ENCODE results near the gene RANBP1.
"Not testable (repeated sequence)": the region's sequence is repeated elsewhere in the genome, so short reads cannot be mapped to it uniquely, and the experiment has no call there.

Gene RANBP1

DNA sequence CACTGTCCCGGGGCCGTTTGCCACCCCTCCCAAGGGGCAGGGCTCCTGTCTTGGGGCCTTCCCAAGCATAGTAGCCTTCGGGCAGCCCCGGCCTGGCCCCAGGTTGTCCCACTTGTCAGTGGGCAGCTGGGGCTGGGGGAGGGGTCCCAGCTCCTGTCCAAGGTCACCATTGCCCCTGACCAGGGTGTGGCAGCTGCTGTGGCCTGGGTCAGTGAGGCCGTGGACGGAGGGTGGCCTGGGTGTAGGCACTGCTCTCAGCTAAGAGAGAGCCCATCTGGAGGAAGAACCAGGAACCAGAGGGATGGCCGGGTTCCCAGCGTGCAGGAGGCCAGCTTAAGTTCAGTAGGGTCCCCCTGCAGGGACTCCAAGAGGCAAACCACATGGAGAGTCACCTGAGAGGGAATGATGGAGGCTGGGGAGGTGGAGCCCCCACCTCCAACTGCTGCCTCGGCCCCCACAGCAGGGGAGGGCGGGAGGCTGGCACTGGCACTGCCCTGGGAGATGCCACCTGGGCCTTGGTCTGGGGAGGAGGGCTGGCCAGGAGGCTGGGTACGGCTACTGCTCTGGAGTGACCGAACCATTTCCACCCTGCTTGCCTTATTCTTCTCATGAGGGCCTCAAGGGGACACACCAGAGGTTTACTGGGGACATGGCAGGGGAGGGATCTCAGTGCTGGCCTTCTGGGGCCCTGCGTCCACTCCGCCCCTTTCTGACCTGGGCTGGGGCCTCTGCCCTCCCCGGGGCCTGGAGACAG, 41.7 kb downstream of the RANBP1 start:
- no peak for DNase-seq (ENCODE audit: extremely low spot score)
- POLR2A ChIA-PET, result interaction anchor here (0.7 to 1.1 kb wide), 2 partner anchors 81 to 162 kb away, joined by 3 to 7 read pairs; partner anchors contain the start of gene DGCR6L
- TF ChIP-seq NFRKB (IDR thresholded peaks at IDR 0.05), result no peak
- CTCF ChIA-PET, result interaction anchor here (0.5 to 2.0 kb wide), 8 partner anchors 34 to 827 kb away, joined by 3 to 27 read pairs (median 4); no protein-coding TSS in a partner anchor

DNA sequence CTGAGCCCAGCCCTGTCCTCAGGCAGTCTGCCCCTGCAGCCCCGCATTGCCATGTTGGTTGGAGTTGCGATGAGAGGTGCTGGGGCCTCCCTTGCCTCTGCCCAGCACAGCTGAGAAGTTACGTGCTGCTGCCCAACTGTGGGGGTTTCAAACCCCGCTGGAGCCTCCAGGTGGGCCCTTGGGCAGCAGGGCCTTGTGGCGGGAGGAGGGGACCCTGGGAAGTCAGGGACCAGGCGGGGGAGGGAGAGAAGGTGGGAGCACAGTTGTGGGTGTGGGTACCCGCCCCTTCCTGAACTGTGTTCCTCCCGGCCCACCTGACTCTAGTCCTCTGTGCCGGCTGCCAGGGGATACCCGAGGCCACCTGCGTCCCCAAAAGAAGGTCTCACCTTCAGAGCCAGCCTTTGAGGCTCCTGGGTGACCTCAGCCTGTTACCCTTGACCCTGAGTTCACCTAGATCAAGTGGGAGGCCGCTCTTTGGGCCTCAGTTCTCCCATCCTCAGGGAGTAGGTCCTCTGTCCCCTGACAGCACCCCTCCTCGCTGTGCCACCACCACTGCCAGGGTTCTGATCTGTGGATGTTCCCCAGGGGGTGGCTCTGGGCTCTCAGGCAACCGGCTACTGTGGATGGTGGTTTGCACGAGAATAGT, 42.6 kb downstream of the RANBP1 start:
- ChIA-PET CTCF (interaction anchor here (2.0 kb wide), 1 partner anchor 79 kb away, joined by 27 read pairs; no protein-coding TSS in a partner anchor), POLR2A (no interaction called here)
- no peak for DNase-seq (ENCODE audit: extremely low spot score)
- no peak for TF ChIP-seq LEF1 (IDR thresholded peaks at IDR 0.05; ENCODE audit: borderline replicate concordance)
- TF ChIP-seq TARDBP (IDR thresholded peaks at IDR 0.05), result no peak
- no peak for TF ChIP-seq CTBP1 (IDR thresholded peaks at IDR 0.05; ENCODE audit: borderline replicate concordance)
- TF ChIP-seq ARNT (IDR thresholded peaks at IDR 0.05), result no peak
- no peak for TF ChIP-seq HDGF (IDR thresholded peaks at IDR 0.05; ENCODE audit: borderline replicate concordance)
- no peak for TF ChIP-seq BHLHE40 (IDR thresholded peaks at IDR 0.05; ENCODE audit: borderline replicate concordance)
- TF ChIP-seq ELF4 (IDR thresholded peaks at IDR 0.05), result no peak
- no peak for TF ChIP-seq NFRKB (IDR thresholded peaks at IDR 0.05)
- TF ChIP-seq FOXK2 (IDR thresholded peaks at IDR 0.05), result no peak
- TF ChIP-seq SUZ12 (IDR thresholded peaks at IDR 0.05), result no peak
- TF ChIP-seq L3MBTL2 (conservative IDR thresholded peaks at IDR 0.05), result no peak
- TF ChIP-seq FOXM1 (IDR thresholded peaks at IDR 0.05; ENCODE audit: borderline replicate concordance), result no peak
- TF ChIP-seq SP1 (IDR thresholded peaks at IDR 0.05), result no peak
- TF ChIP-seq ZNF384 (IDR thresholded peaks at IDR 0.05), result no peak
- TF ChIP-seq FOXA1 (IDR thresholded peaks at IDR 0.05), result no peak
- TF ChIP-seq, protein P1, sequence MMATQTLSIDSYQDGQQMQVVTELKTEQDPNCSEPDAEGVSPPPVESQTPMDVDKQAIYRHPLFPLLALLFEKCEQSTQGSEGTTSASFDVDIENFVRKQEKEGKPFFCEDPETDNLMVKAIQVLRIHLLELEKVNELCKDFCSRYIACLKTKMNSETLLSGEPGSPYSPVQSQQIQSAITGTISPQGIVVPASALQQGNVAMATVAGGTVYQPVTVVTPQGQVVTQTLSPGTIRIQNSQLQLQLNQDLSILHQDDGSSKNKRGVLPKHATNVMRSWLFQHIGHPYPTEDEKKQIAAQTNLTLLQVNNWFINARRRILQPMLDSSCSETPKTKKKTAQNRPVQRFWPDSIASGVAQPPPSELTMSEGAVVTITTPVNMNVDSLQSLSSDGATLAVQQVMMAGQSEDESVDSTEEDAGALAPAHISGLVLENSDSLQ (IDR thresholded peaks at IDR 0.05), result no peak

DNA sequence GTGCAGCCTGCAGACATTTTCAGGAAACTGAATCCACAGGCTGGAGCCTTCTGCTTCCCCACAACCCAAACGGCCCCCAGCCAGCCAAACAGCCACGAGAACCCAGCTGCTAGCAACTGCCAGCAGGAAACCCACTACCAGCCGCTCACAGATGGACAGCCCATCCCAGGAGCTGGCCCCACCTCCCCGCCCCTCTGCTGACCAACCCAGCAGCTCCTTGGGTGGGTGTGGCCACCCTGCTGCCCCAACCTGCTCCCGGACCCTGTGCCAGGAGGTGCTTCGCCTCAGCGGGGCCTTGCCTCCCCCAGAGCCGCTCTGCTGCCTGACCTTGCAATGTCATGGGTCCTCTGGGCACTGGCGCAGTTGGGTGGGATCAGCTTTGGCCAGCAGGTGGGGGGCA, 43.2 kb downstream of the RANBP1 start:
- TF ChIP-seq NFRKB (IDR thresholded peaks at IDR 0.05), result no peak
- no peak for TF ChIP-seq ELF4 (IDR thresholded peaks at IDR 0.05)
- TF ChIP-seq, protein P1 (IDR thresholded peaks at IDR 0.05), result no peak
- TF ChIP-seq ZNF384 (IDR thresholded peaks at IDR 0.05), result no peak
- no peak for TF ChIP-seq TARDBP (IDR thresholded peaks at IDR 0.05)
- no peak for TF ChIP-seq L3MBTL2 (conservative IDR thresholded peaks at IDR 0.05)
- TF ChIP-seq CTBP1 (IDR thresholded peaks at IDR 0.05; ENCODE audit: borderline replicate concordance), result no peak
- TF ChIP-seq FOXM1 (IDR thresholded peaks at IDR 0.05; ENCODE audit: borderline replicate concordance), result no peak
- TF ChIP-seq LEF1 (IDR thresholded peaks at IDR 0.05; ENCODE audit: borderline replicate concordance), result no peak
- no peak for TF ChIP-seq BHLHE40 (IDR thresholded peaks at IDR 0.05; ENCODE audit: borderline replicate concordance)
- TF ChIP-seq FOXA1 (IDR thresholded peaks at IDR 0.05), result no peak
- TF ChIP-seq FOXK2 (IDR thresholded peaks at IDR 0.05), result no peak
- TF ChIP-seq SUZ12 (IDR thresholded peaks at IDR 0.05), result no peak
- TF ChIP-seq ARNT (IDR thresholded peaks at IDR 0.05), result no peak
- TF ChIP-seq SP1 (IDR thresholded peaks at IDR 0.05), result no peak
- no peak for TF ChIP-seq HDGF (IDR thresholded peaks at IDR 0.05; ENCODE audit: borderline replicate concordance)
- no peak for DNase-seq (ENCODE audit: extremely low spot score)
- ChIA-PET POLR2A (interaction anchor here (0.7 kb wide), 1 partner anchor 161 kb away, joined by 3 read pairs; the partner anchor contains the start of gene DGCR6L), CTCF (no interaction called here)

DNA sequence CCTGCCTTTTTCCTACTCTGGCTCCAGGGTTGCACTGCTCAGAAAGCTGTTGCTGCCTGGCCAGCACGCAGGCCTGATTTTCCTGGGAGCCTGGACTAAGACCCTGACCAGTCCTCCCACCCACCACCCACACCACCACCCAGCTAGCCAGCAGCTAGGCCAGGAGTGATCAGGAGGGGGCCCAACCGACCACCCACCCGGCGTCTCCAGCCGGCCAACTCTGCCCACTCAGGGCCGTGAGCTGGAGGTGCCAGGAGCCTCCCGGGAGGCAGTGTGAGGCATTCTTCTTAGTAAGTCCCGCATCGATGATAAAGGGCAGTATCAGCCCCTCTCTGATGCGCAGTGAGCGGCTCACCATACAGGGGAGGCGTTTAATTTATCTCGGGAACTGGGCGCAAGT, 43.6 kb downstream of the RANBP1 start:
- DNase-seq (ENCODE audit: extremely low spot score), result not testable (repeated sequence)
- POLR2A ChIA-PET, result interaction anchor here (0.7 kb wide), 1 partner anchor 160 kb away, joined by 3 read pairs; the partner anchor contains the start of gene DGCR6L
- CTCF ChIA-PET, result interaction anchor here (0.9 kb wide), 1 partner anchor 12 kb away, joined by 3 read pairs; no protein-coding TSS in a partner anchor

DNA sequence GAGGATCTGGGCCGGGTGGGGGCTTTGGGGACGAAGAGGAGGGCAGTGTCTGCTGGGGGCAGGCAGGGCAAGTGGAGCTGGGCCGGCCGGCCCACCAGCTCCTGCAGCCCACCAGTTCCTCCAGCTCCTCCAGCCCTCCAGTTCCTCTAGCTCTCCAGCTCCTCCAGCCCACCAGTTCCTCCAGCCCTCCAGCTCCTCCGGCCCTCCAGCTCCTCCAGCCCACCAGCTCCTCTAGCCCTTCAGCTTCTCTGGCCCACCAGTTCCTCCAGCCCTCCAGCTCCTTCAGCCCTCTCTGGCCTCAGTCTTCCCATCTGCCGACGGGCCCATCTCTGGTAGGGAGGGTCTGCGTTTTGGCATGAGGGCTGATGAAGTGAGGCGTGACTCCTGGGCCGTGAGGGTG, 44.1 kb downstream of the RANBP1 start:
- ChIA-PET POLR2A (interaction anchor here (0.7 kb wide), 1 partner anchor 160 kb away, joined by 3 read pairs; the partner anchor contains the start of gene DGCR6L), CTCF (interaction anchor here (0.9 kb wide), 1 partner anchor 12 kb away, joined by 3 read pairs; no protein-coding TSS in a partner anchor)
- DNase-seq (ENCODE audit: extremely low spot score), result no peak
- TF ChIP-seq NFRKB (IDR thresholded peaks at IDR 0.05) (no peak), LEF1 (IDR thresholded peaks at IDR 0.05; ENCODE audit: borderline replicate concordance) (no peak)

DNA sequence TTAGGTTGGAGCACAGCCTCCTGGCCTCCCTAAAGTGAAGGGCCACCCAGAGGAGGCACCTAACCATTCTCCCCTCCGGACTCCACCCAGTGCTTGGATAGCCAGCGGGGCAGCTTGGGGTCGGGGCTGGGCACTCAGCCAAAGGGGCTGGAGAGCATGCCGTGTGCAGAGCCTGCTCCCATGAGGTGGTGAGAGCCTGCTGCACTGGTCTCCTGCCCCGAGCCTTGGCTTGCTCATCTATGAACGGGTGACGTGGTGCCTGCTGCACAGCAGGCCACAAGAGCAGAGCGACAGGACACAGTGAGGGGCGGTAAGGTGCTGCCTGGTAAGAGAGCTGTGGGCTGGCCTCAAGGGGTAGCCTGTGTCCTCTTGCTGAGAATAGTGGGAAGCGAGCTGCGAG, 49.0 kb downstream of the RANBP1 start:
- DNase-seq (ENCODE audit: extremely low spot score), result no peak
- TF ChIP-seq FOXA1 (IDR thresholded peaks at IDR 0.05) (no peak), TARDBP (IDR thresholded peaks at IDR 0.05) (no peak), BHLHE40 (IDR thresholded peaks at IDR 0.05; ENCODE audit: borderline replicate concordance) (no peak), ZNF384 (IDR thresholded peaks at IDR 0.05) (no peak), HDGF (IDR thresholded peaks at IDR 0.05; ENCODE audit: borderline replicate concordance) (no peak), SUZ12 (IDR thresholded peaks at IDR 0.05) (no peak), LEF1 (IDR thresholded peaks at IDR 0.05; ENCODE audit: borderline replicate concordance) (no peak), ARNT (IDR thresholded peaks at IDR 0.05) (no peak), L3MBTL2 (conservative IDR thresholded peaks at IDR 0.05) (no peak), FOXM1 (IDR thresholded peaks at IDR 0.05; ENCODE audit: borderline replicate concordance) (no peak), CTBP1 (IDR thresholded peaks at IDR 0.05; ENCODE audit: borderline replicate concordance) (no peak), ELF4 (IDR thresholded peaks at IDR 0.05) (no peak), FOXK2 (IDR thresholded peaks at IDR 0.05) (no peak), NFRKB (IDR thresholded peaks at IDR 0.05) (no peak), SP1 (IDR thresholded peaks at IDR 0.05) (no peak)
- TF ChIP-seq, protein P1 (IDR thresholded peaks at IDR 0.05), result no peak
- ChIA-PET CTCF (no interaction called here), POLR2A (no interaction called here)

Data from HEK293T (cell line).